Stimulated activated CD8-positive, alpha-beta memory T cell treated with anti-CD3 and anti-CD28 coated beads, Interleukin-7, amount 100 ng/mL, for 1 hour (primary cell): Measurements from ENCODE around the gene MAGI1.

Experiments
- DNase-seq, 2 donors: peaks; one replicate each; pipeline ENCODE4 v3.0.0-alpha.2; 2020; ENCODE audit warnings: low read depth in 2 of 2

MAGI1 gene

DNA sequence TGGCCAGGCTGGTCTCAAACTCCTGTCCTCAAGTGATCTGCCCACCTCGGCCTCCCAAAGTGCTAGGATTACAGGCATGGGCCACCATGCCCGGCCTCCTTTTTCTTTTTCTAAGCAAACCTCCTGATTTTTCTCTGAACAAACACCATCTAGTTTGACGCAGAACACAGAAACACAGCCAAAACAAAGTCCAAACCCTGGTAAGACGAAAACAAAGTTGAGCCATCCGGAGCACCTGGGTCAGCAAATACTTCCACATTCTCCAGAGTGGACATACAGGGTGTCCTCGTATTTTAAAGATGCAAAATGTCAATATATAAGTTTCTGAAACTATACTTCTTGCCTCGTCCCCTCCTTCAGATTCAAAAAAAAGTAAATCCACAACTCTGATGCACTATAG lies 715.8 kb downstream of the MAGI1 start:
- DNase-seq, result no peak

DNA sequence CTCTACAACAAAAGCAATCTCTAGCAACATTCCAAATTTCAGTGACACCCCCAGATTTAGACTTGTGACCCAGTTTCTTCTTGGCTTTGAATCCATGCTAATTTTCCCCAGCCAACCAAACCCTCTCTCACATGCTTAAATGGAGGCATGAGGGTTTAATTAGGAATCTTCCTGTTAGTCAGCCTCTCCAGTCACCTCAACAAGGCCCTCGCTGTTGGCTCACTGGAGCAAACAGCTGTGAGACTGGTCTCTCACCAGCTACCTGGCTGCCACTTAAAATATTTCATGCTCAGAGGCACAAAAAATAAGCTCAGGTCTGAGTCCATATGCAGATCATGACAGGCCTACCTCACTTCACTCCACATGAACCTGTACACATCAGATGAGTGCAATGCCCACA lies 720.5 kb downstream of the MAGI1 start:
- DNase-seq, result no peak

DNA sequence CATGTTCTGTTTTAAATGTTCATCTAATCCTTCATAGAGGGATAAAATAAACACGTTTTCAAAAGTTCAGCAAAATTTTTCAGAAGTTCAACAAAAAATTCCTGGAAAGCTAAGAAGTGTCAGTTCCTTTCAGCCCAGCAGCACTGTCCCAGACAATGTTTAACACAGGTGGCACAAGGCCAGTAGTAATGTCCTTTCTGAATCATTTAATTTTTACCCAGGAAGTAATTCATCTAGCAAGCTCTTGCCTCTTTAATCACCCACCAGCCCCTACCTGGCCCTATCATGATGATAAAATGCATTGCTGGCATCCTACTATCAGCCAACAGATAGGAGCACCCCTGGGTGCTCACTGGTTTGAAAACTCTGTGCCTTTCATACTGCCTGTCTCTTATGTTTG lies 723.8 kb downstream of the MAGI1 start:
- DNase-seq, result no peak

DNA sequence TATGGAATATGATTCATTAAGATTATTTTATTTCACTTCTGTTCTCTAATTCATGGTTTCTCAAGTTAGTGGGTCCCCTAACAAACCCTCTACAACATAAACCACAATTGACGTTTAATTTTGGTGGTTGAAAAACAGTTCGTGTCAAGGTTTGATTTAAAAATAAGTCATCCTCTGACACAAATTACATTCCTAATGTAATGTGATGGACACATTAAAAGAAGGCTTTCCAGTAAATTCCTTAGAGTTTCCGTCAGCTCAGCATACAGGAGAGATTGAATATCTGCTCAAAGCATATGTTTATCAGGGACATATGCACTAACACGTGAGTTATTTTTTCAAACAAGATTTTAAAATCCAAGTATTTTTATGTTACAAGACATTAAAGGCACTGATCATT lies 724.4 kb downstream of the MAGI1 start:
- no peak for DNase-seq

DNA sequence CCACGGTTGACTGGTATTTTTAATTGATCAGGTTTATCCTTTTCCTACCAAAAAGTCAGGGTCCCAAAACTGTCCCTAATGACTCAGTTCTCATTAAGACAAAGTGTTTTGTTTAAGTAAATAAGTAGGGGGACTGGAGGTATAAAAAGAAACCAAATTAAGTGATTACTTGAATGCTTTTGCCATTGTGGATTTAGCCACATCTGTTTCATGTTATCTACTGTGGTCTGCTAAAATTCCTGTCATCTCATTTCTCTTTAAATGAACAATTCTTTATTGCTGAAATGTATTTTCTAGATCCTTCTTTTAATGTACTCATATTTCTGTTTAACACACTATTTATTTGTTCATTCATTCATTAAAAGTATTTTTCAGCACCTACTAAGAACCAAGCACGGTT lies 725.1 kb downstream of the MAGI1 start:
- no peak for DNase-seq

DNA sequence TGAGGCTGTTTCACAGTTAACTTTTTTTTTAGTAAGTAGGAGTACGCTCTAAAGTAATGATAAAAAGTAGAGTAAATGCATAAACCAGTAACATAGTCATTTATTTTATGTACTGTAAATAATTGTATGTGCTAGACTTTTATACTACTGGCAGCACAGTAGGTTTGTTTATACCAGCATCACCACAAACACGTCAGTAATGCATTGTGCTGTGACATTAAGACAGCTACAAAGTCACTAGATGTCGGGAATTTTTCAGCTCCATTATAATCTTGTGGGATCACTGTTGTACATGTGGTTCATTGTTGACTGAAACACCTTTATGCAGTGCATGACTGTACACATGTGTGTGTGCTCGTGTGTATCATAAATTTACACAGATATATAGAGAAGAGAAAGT lies 732.9 kb downstream of the MAGI1 start:
- no peak for DNase-seq
